Keratinocyte (primary cell): ENCODE data around the gene RHEB. TPM values are rescaled to one million over a fixed set of nuclear protein-coding genes. Genes with fewer than 3 reads are reported as not detected.

ENCODE experiments used
- DNase-seq: peaks from one replicate; pipeline ENCODE4 v3.0.0-alpha.2; 2011; ENCODE audit warnings: low read depth, missing footprints, low spot score
- FAIRE-seq: peaks from 2 replicates; lab custom pipeline; 2011; peaks lifted over from hg19 to GRCh38; lab: Jason Lieb, UNC
- H2AFZ ChIP-seq: 2 replicates; pipeline ENCODE4 v1.6.0; 2012; ENCODE audit warnings: low read length, control low read depth, inconsistent platforms; ENCODE audit not compliant: control insufficient read depth
- H3K27ac ChIP-seq: 2 replicates; pipeline ENCODE4 v1.5.1; 2011; ENCODE audit warnings: low read length; ENCODE audit not compliant: control insufficient read depth, insufficient read depth
- H3K27me3 ChIP-seq: 3 replicates; pipeline ENCODE4 v1.6.0; 2011; ENCODE audit warnings: low read length; ENCODE audit not compliant: control insufficient read depth, insufficient read depth; ENCODE audit errors: extremely low read depth
- H3K36me3 ChIP-seq, 2 experiments: 2 replicates in 1 of 2; 3 replicates in 1 of 2; pipeline ENCODE4 v1.5.1; 2011; ENCODE audit warnings: low read length in 2 of 2, mild to moderate bottlenecking in 1 of 2; ENCODE audit not compliant: control insufficient read depth in 2 of 2, insufficient read depth in 2 of 2; ENCODE audit errors: extremely low read depth in 1 of 2
- H3K4me1 ChIP-seq: 3 replicates; pipeline ENCODE4 v1.5.1; 2011; ENCODE audit warnings: low read length; ENCODE audit not compliant: control insufficient read depth, insufficient read depth; ENCODE audit errors: extremely low read depth
- H3K4me2 ChIP-seq: 3 replicates; pipeline ENCODE4 v1.6.0; 2011; ENCODE audit warnings: low read depth, low read length; ENCODE audit not compliant: control insufficient read depth, insufficient read depth; ENCODE audit errors: extremely low read depth
- H3K4me3 ChIP-seq, 3 experiments: fragments of 200-600 bp in 1 of 3; sonication (generic) in 1 of 3; 2 replicates in 2 of 3; 3 replicates in 1 of 3; pipeline ENCODE4 v1.5.1; 2011 to 2016; ENCODE audit warnings: low read length in 3 of 3, mild to moderate bottlenecking in 3 of 3, control low read depth in 2 of 3, inconsistent platforms in 1 of 3, low read depth in 1 of 3, mixed read lengths in 1 of 3, mixed run types in 1 of 3, moderate library complexity in 1 of 3; ENCODE audit not compliant: control insufficient read depth in 2 of 3, insufficient read depth in 2 of 3; ENCODE audit errors: extremely low read depth in 1 of 3
- H3K79me2 ChIP-seq: 2 replicates; pipeline ENCODE4 v1.6.0; 2012; ENCODE audit warnings: low read length; ENCODE audit not compliant: control insufficient read depth, insufficient read depth
- H3K9ac ChIP-seq: 3 replicates; pipeline ENCODE4 v1.6.0; 2011; ENCODE audit warnings: low read length; ENCODE audit not compliant: control insufficient read depth, insufficient read depth; ENCODE audit errors: extremely low read depth
- H3K9me1 ChIP-seq: 3 replicates; pipeline ENCODE4 v1.6.0; 2011; ENCODE audit warnings: low read length; ENCODE audit not compliant: control insufficient read depth, insufficient read depth; ENCODE audit errors: extremely low read depth
- H3K9me3 ChIP-seq: 2 replicates; pipeline ENCODE4 v1.5.1; 2012; ENCODE audit warnings: low read depth, low read length; ENCODE audit not compliant: control insufficient read depth
- H4K20me1 ChIP-seq: 3 replicates; pipeline ENCODE4 v1.6.0; 2011; ENCODE audit warnings: low read length; ENCODE audit not compliant: control insufficient read depth, insufficient read depth; ENCODE audit errors: extremely low read depth
- EZH2 ChIP-seq: IDR thresholded peaks from one replicate; pipeline ENCODE4 v1.6.1; 2012; ENCODE audit warnings: inconsistent platforms, mild to moderate bottlenecking, low read length, moderate library complexity
- dilution Hi-C: fragments of 300-500 bp; cut with MboI; formaldehyde crosslinking; loops from one replicate; pipeline ENCODE4 v1.7.0; 2020; ENCODE audit warnings: low sequenced_read_pairs; ENCODE audit not compliant: extremely low pct_ligation_motif_present
- polyA plus RNA-seq, 5 experiments: library from polyadenylated mRNA; depleted of rRNA in 3 of 5; stranded (reverse) in 3 of 5; stranded (forward) in 1 of 5; unstranded in 1 of 5; fragments of >200 nt; gene quantifications; 1 replicate in 1 of 5; 2 replicates in 3 of 5; 3 replicates in 1 of 5; pipeline versions ENCODE4 v1.2.1 to v1.2.3, GENCODE V29; 2011 to 2012; ENCODE audit warnings: missing spikeins in 2 of 5, low read depth in 1 of 5, low replicate concordance in 1 of 5
- TF ChIP-seq, protein P1 (sequence below), 3 experiments: IDR thresholded peaks in 1 of 3; conservative IDR thresholded peaks in 1 of 3; optimal IDR thresholded peaks in 1 of 3; 2 replicates in 2 of 3; 3 replicates in 1 of 3; pipeline versions ENCODE3 to v1.5.1; 2011; ENCODE audit warnings: low read length in 3 of 3, mild to moderate bottlenecking in 3 of 3, moderate library complexity in 2 of 3, control low read depth in 1 of 3, inconsistent platforms in 1 of 3; ENCODE audit not compliant: insufficient read depth in 2 of 3; ENCODE audit errors: extremely low read depth in 1 of 3

Gene RHEB
- polyA plus RNA-seq, 1 donor (not counting 4 experiments of a cell fraction or from before 2014, with no cell fraction given), result 138 TPM

- H4K20me1 ChIP-seq, result peaks cover 32% of the 10 kb centered on the region
Measured at GRCh38 chr7:151514461-151515275, 5.0 kb downstream of the RHEB start.

DNA sequence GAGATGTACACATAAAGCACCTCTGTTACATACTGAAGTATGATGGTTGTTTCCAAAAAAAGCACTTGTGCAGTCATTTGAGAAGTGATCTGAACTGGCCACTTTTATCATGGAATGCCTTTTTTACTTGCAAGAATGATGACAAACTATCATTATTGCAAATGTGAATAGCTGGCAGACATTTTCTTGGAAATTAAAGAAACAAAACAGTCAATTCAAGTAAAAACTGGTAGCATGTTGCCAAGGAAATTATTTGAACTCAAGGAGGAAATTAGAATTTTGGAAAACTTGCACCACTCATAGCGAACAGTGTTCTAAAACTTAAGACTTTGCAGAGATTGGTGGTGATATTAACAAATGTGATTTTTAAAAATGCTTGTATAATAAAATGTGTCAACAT, 6.6 kb downstream of the RHEB start:
- Histone ChIP-seq H3K4me3 (no peak overlapping the region), H3K9ac (no peak overlapping the region), H3K27ac (no peak overlapping the region), H3K4me2 (no peak overlapping the region), H3K36me3 (peaks cover 0 to 2% of the 10 kb centered on the region in 2 experiments), H2AFZ (no peak overlapping the region), H3K9me1 (no peaks in the 10 kb centered on the region), H3K27me3 (no peaks in the 10 kb centered on the region), H3K79me2 (peaks cover 100% of the 10 kb centered on the region), H3K4me1 (peaks cover 13% of the 10 kb centered on the region), H4K20me1 (peaks cover 33% of the 10 kb centered on the region), H3K9me3 (no peaks in the 10 kb centered on the region)
- TF ChIP-seq EZH2, result no peak
- TF ChIP-seq, protein P1, sequence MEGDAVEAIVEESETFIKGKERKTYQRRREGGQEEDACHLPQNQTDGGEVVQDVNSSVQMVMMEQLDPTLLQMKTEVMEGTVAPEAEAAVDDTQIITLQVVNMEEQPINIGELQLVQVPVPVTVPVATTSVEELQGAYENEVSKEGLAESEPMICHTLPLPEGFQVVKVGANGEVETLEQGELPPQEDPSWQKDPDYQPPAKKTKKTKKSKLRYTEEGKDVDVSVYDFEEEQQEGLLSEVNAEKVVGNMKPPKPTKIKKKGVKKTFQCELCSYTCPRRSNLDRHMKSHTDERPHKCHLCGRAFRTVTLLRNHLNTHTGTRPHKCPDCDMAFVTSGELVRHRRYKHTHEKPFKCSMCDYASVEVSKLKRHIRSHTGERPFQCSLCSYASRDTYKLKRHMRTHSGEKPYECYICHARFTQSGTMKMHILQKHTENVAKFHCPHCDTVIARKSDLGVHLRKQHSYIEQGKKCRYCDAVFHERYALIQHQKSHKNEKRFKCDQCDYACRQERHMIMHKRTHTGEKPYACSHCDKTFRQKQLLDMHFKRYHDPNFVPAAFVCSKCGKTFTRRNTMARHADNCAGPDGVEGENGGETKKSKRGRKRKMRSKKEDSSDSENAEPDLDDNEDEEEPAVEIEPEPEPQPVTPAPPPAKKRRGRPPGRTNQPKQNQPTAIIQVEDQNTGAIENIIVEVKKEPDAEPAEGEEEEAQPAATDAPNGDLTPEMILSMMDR (optimal IDR thresholded peaks at IDR 0.05 in 1 of 3, IDR thresholded peaks at IDR 0.05 in 1 of 3, conservative IDR thresholded peaks at IDR 0.05 in 1 of 3; ENCODE audit: extremely low read depth in 1 of 3, insufficient read depth in 2 of 3, low read length in 3 of 3), result no peak
- DNase-seq (no peak), FAIRE-seq (no peak)
- dilution Hi-C loops, result no loop called here

More at GRCh38 chr7:151514461-151515275, 5.0 kb downstream of the RHEB start:
- H3K36me3 ChIP-seq, result peaks cover 0 to 2% of the 10 kb centered on the region in 2 experiments
- H3K9ac ChIP-seq, result no peak overlapping the region
- H3K4me2 ChIP-seq, result no peak overlapping the region
- TF ChIP-seq, protein P1 (optimal IDR thresholded peaks at IDR 0.05 in 1 of 3, IDR thresholded peaks at IDR 0.05 in 1 of 3, conservative IDR thresholded peaks at IDR 0.05 in 1 of 3; ENCODE audit: extremely low read depth in 1 of 3, insufficient read depth in 2 of 3, low read length in 3 of 3), result no peak
- no peak for TF ChIP-seq EZH2
- no peak for DNase-seq
- no peak for FAIRE-seq
- peaks cover 13% of the 10 kb centered on the region for H3K4me1 ChIP-seq
- no peak overlapping the region for H3K27ac ChIP-seq
- no peaks in the 10 kb centered on the region for H3K9me3 ChIP-seq
- H3K79me2 ChIP-seq, result peaks cover 93% of the 10 kb centered on the region
- no peaks in the 10 kb centered on the region for H3K27me3 ChIP-seq
- no peak overlapping the region for H3K4me3 ChIP-seq
- no peak overlapping the region for H2AFZ ChIP-seq
- dilution Hi-C loops, result no loop called here
- no peaks in the 10 kb centered on the region for H3K9me1 ChIP-seq
